Type B pancreatic cell (in vitro differentiated cells): Measurements from ENCODE around the gene ZNF574. TPM values are rescaled to one million over a fixed set of nuclear protein-coding genes. Genes with fewer than 3 reads are reported as not detected.
A peak's percentile ranks its signal among the peaks of the same experiment; 100 is the strongest.
"Not testable (repeated sequence)": the region's sequence is repeated elsewhere in the genome, so short reads cannot be mapped to it uniquely, and the experiment has no call there.

ENCODE experiments used
- DNase-seq: peaks from one replicate; pipeline ENCODE4 v3.0.0; 2021; ENCODE audit warnings: mixed read lengths; ENCODE audit not compliant: unreplicated experiment; ENCODE audit errors: extremely low spot score
- H3K27ac Mint-ChIP-seq: 2 replicates; pipeline ENCODE4 v1.8.0; 2021; ENCODE audit warnings: mild to moderate bottlenecking, mixed read lengths
- H3K27me3 Mint-ChIP-seq: 2 replicates; pipeline ENCODE4 v1.8.0; 2021; ENCODE audit warnings: mixed read lengths
- H3K36me3 Mint-ChIP-seq: 2 replicates; pipeline ENCODE4 v1.8.0; 2021; ENCODE audit warnings: mixed read lengths
- H3K4me1 Mint-ChIP-seq: one replicate; pipeline ENCODE4 v1.8.0; 2021; ENCODE audit warnings: mixed read lengths; ENCODE audit not compliant: unreplicated experiment
- H3K4me3 Mint-ChIP-seq: 2 replicates; pipeline ENCODE4 v1.8.0; 2021; ENCODE audit warnings: mild to moderate bottlenecking, mixed read lengths
- H3K9me3 Mint-ChIP-seq: 2 replicates; pipeline ENCODE4 v1.8.0; 2021; ENCODE audit warnings: mixed read lengths
- total RNA-seq: library from RNA; stranded (reverse); gene quantifications from 2 replicates; pipeline ENCODE4 v1.2.1, GENCODE V29; 2021; ENCODE audit warnings: low replicate concordance
- TF ChIP-seq, protein P1 (sequence below): fragments of 200-600 bp; sonication (generic); conservative IDR thresholded peaks from 2 replicates; pipeline ENCODE4 v1.5.0; 2021; ENCODE audit warnings: antibody characterized with exemption, mild to moderate bottlenecking

The ZNF574 gene
- total RNA-seq, 1 donor from 2014 or later: 20.1 TPM

- not testable (repeated sequence) for H3K36me3 Mint-ChIP-seq, DNase-seq, H3K4me3 Mint-ChIP-seq, H3K27ac Mint-ChIP-seq, H3K4me1 Mint-ChIP-seq, H3K27me3 Mint-ChIP-seq, H3K9me3 Mint-ChIP-seq
- TF ChIP-seq, protein P1, sequence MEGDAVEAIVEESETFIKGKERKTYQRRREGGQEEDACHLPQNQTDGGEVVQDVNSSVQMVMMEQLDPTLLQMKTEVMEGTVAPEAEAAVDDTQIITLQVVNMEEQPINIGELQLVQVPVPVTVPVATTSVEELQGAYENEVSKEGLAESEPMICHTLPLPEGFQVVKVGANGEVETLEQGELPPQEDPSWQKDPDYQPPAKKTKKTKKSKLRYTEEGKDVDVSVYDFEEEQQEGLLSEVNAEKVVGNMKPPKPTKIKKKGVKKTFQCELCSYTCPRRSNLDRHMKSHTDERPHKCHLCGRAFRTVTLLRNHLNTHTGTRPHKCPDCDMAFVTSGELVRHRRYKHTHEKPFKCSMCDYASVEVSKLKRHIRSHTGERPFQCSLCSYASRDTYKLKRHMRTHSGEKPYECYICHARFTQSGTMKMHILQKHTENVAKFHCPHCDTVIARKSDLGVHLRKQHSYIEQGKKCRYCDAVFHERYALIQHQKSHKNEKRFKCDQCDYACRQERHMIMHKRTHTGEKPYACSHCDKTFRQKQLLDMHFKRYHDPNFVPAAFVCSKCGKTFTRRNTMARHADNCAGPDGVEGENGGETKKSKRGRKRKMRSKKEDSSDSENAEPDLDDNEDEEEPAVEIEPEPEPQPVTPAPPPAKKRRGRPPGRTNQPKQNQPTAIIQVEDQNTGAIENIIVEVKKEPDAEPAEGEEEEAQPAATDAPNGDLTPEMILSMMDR: peak; percentile 91
Measured at GRCh38 chr19:42034640-42035391, 41.1 kb upstream of the ZNF574 start.

DNA sequence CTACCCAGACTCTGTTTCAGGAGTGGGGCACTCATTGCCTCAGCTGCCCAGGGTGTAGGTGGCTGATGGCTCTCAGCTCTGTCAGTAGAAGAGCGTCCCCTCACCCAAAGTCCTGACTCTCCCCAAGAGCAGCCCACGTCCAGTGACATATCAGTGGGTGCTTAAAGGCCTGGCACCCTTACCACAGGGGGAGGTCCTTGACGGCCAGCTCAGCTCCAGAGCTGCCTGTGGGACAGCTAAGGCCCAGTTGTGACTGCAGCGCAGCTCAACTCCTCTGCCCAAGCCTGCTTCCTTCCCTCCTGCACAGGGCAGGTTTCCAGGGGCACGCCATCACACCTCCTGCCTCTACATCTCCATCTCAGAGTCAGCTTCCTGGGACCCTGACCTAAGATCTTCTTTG is 38.3 kb upstream of the ZNF574 start:
- Mint-ChIP-seq H3K4me3 (no peak overlapping the region), H3K36me3 (no peaks in the 10 kb centered on the region), H3K4me1 (peaks cover 2% of the 10 kb centered on the region), H3K27me3 (peaks cover 4% of the 10 kb centered on the region), H3K9me3 (no peaks in the 10 kb centered on the region), H3K27ac (no peak overlapping the region)
- TF ChIP-seq, protein P1: no peak
- no peak for DNase-seq

GRCh38 chr19:42038666-42039065 is 37.3 kb upstream of the ZNF574 start:
- H3K36me3 Mint-ChIP-seq: no peaks in the 10 kb centered on the region
- DNase-seq: no peak
- no peaks in the 10 kb centered on the region for H3K4me1 Mint-ChIP-seq
- H3K27me3 Mint-ChIP-seq: peaks cover 3% of the 10 kb centered on the region
- no peak overlapping the region for H3K4me3 Mint-ChIP-seq
- TF ChIP-seq, protein P1: no peak
- no peak overlapping the region for H3K27ac Mint-ChIP-seq
- no peaks in the 10 kb centered on the region for H3K9me3 Mint-ChIP-seq

DNA sequence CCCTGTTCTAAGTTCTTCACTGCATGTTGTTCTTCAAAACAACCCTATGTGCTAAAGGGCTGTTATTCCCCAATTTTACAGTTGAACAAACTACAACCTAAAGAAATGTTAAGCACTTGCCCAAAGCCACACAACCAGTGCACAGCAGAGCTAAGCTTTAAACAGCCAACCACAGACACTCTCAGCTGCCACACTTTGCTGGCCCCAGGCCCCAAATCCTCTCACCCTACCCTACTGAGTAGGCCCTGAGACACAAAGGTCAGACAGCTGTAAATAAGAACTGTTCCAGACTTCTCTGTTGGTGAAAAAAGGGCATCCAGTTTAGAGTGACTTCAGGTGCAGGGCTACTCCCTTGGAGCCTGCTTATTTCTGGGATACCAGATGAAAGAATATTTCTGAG is 35.9 kb upstream of the ZNF574 start:
- H3K4me1 Mint-ChIP-seq: no peaks in the 10 kb centered on the region
- TF ChIP-seq, protein P1: no peak
- no peak overlapping the region for H3K27ac Mint-ChIP-seq
- no peaks in the 10 kb centered on the region for H3K27me3 Mint-ChIP-seq
- no peak for DNase-seq
- H3K9me3 Mint-ChIP-seq: no peaks in the 10 kb centered on the region
- no peak overlapping the region for H3K4me3 Mint-ChIP-seq
- H3K36me3 Mint-ChIP-seq: no peaks in the 10 kb centered on the region

GRCh38 chr19:42040491-42040890 is 35.5 kb upstream of the ZNF574 start:
- H3K36me3 Mint-ChIP-seq, DNase-seq, H3K9me3 Mint-ChIP-seq, H3K4me3 Mint-ChIP-seq, H3K27ac Mint-ChIP-seq, H3K4me1 Mint-ChIP-seq, H3K27me3 Mint-ChIP-seq: not testable (repeated sequence)

DNA sequence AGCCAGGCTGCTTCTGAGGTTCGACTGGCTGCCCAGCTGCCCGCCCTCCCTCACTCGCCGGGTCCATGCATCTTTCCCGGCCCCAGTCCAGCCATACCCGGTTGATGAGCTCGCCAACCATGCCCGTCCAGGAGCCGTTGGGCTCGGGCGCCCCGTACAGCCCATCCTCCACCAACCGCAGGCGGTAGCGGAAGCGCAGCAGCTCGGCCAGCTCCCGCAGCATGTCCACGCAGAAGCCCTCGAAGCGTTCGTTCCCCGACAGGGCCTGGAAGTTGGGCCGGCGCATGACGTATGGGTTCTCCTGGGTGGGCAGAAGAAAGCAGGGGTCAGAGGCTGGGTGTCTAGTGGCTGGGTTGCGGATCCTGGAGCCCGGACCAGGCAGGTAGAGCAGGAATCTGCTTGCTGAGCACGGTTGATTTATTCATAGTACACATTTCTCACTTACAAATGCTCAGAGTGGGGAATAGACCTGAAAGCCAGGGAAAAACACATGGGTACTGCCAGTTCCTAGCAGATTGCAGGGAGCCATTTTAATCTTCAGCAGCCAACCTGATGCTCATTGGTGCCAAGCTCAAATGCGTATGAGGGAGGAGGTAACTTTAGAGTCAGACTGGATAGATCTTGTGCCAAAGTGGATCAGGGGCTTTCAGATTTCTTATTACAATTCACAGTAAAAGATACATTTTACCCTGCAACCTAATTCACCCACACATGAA is 33.4 kb upstream of the ZNF574 start:
- H3K27ac Mint-ChIP-seq: no peak overlapping the region
- no peaks in the 10 kb centered on the region for H3K9me3 Mint-ChIP-seq
- TF ChIP-seq, protein P1: no peak
- no peaks in the 10 kb centered on the region for H3K27me3 Mint-ChIP-seq
- H3K4me1 Mint-ChIP-seq: no peaks in the 10 kb centered on the region
- H3K4me3 Mint-ChIP-seq: no peak overlapping the region
- no peaks in the 10 kb centered on the region for H3K36me3 Mint-ChIP-seq
- no peak for DNase-seq
